Ishikawa (cell line): ENCODE data around the gene ZNF185.

Experiments used
- CEBPB ChIP-seq: IDR thresholded peaks from 2 replicates; pipeline ENCODE4 v1.6.1; 2012
- EGR1 ChIP-seq: IDR thresholded peaks from 2 replicates; pipeline ENCODE4 v1.6.1; 2012
- EP300 ChIP-seq: IDR thresholded peaks from 2 replicates; pipeline ENCODE4 v1.6.1; 2012; ENCODE audit warnings: borderline replicate concordance
- NFIC ChIP-seq: IDR thresholded peaks from 2 replicates; pipeline ENCODE4 v1.6.1; 2012
- TEAD4 ChIP-seq: IDR thresholded peaks from 2 replicates; pipeline ENCODE4 v1.6.1; 2012
- USF1 ChIP-seq: IDR thresholded peaks from 2 replicates; pipeline ENCODE4 v1.6.1; 2012
- ZBTB7A ChIP-seq: IDR thresholded peaks from 2 replicates; pipeline ENCODE4 v1.6.1; 2012; ENCODE audit warnings: low read depth
- TF ChIP-seq, protein P1 (sequence below): IDR thresholded peaks from 2 replicates; pipeline ENCODE4 v1.6.1; 2012; ENCODE audit warnings: low read depth, mild to moderate bottlenecking

GRCh38 chrX:152942077-152942442 lies 44.2 kb downstream of the ZNF185 start:
- TF ChIP-seq TEAD4 (no peak), USF1 (no peak), EGR1 (no peak), CEBPB (no peak), ZBTB7A (no peak), EP300 (no peak), NFIC (no peak)
- TF ChIP-seq, protein P1, sequence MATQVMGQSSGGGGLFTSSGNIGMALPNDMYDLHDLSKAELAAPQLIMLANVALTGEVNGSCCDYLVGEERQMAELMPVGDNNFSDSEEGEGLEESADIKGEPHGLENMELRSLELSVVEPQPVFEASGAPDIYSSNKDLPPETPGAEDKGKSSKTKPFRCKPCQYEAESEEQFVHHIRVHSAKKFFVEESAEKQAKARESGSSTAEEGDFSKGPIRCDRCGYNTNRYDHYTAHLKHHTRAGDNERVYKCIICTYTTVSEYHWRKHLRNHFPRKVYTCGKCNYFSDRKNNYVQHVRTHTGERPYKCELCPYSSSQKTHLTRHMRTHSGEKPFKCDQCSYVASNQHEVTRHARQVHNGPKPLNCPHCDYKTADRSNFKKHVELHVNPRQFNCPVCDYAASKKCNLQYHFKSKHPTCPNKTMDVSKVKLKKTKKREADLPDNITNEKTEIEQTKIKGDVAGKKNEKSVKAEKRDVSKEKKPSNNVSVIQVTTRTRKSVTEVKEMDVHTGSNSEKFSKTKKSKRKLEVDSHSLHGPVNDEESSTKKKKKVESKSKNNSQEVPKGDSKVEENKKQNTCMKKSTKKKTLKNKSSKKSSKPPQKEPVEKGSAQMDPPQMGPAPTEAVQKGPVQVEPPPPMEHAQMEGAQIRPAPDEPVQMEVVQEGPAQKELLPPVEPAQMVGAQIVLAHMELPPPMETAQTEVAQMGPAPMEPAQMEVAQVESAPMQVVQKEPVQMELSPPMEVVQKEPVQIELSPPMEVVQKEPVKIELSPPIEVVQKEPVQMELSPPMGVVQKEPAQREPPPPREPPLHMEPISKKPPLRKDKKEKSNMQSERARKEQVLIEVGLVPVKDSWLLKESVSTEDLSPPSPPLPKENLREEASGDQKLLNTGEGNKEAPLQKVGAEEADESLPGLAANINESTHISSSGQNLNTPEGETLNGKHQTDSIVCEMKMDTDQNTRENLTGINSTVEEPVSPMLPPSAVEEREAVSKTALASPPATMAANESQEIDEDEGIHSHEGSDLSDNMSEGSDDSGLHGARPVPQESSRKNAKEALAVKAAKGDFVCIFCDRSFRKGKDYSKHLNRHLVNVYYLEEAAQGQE: no peak
